Bronchial epithelial cell (primary cell): ENCODE results near the gene PAH. TPM values are rescaled to one million over a fixed set of nuclear protein-coding genes. Genes with fewer than 3 reads are reported as not detected.
A peak's percentile ranks its signal among the peaks of the same experiment; 100 is the strongest.

Experiments used
- DNase-seq: peaks from one replicate; pipeline ENCODE4 v3.0.0-alpha.2; 2010; ENCODE audit warnings: low read depth
- FAIRE-seq: peaks from 2 replicates; lab custom pipeline; 2011; peaks lifted over from hg19 to GRCh38; lab: Jason Lieb, UNC
- H3K27me3 ChIP-seq: 2 replicates; pipeline ENCODE4 v1.5.1; 2011; ENCODE audit warnings: low read length; ENCODE audit not compliant: control insufficient read depth, insufficient read depth
- H3K36me3 ChIP-seq: 2 replicates; pipeline ENCODE4 v1.5.1; 2011; ENCODE audit warnings: low read length; ENCODE audit not compliant: control insufficient read depth, insufficient read depth
- H3K4me3 ChIP-seq: 2 replicates; pipeline ENCODE4 v1.5.1; 2011; ENCODE audit warnings: mild to moderate bottlenecking, low read depth, low read length, control low read depth
- CTCF ChIP-seq: IDR thresholded peaks from 2 replicates; pipeline ENCODE4 v1.5.1; 2011; ENCODE audit warnings: mild to moderate bottlenecking, moderate library complexity, low read length, control low read depth, inconsistent platforms; ENCODE audit not compliant: insufficient read depth, severe bottlenecking
- total RNA-seq: library from RNA; depleted of rRNA; stranded (reverse); fragments of >200 nt; gene quantifications from 2 replicates; pipeline ENCODE4 v1.2.1, GENCODE V29; 2014

Gene PAH
- total RNA-seq, 1 donor from 2014 or later = not detected

GRCh38 chr12:102821149-102821548 lies 95.9 kb downstream of the PAH start:
- no peak overlapping the region for H3K4me3 ChIP-seq
- no peaks in the 10 kb centered on the region for H3K36me3 ChIP-seq
- H3K27me3 ChIP-seq = no peaks in the 10 kb centered on the region
- no peak for TF ChIP-seq CTCF
- FAIRE-seq (no peak), DNase-seq (no peak)

GRCh38 chr12:102816816-102817434 lies 100.1 kb downstream of the PAH start:
- DNase-seq (peak; percentile 33), FAIRE-seq (no peak)
- peak; percentile 60 for TF ChIP-seq CTCF
- no peaks in the 10 kb centered on the region for H3K27me3 ChIP-seq
- no peak overlapping the region for H3K4me3 ChIP-seq
- H3K36me3 ChIP-seq = no peaks in the 10 kb centered on the region

- Histone ChIP-seq H3K4me3 (no peak overlapping the region), H3K36me3 (no peaks in the 10 kb centered on the region), H3K27me3 (no peaks in the 10 kb centered on the region)
- DNase-seq (no peak), FAIRE-seq (no peak)
- no peak for TF ChIP-seq CTCF
These were observed 102.2 kb downstream of the PAH start for GRCh38 chr12:102814691-102815367.

GRCh38 chr12:102812344-102812743 lies 104.7 kb downstream of the PAH start:
- no peak overlapping the region for H3K4me3 ChIP-seq
- FAIRE-seq = no peak

GRCh38 chr12:102811110-102811737 lies 105.8 kb downstream of the PAH start:
- no peak overlapping the region for H3K4me3 ChIP-seq
- H3K36me3 ChIP-seq = no peaks in the 10 kb centered on the region
- TF ChIP-seq CTCF = peak; percentile 13
- no peaks in the 10 kb centered on the region for H3K27me3 ChIP-seq
- FAIRE-seq (no peak), DNase-seq (no peak)

More at GRCh38 chr12:102812344-102812743, 104.7 kb downstream of the PAH start:
- TF ChIP-seq CTCF = no peak
- H3K27me3 ChIP-seq = no peaks in the 10 kb centered on the region
- no peaks in the 10 kb centered on the region for H3K36me3 ChIP-seq
- no peak for DNase-seq
